MM.1S (cell line): ENCODE data around the gene CLASP1.
"Not testable (repeated sequence)": the region's sequence is repeated elsewhere in the genome, so short reads cannot be mapped to it uniquely, and the experiment has no call there.

Experiments
- CTCF ChIP-seq: fragments of 300-600 bp; sonication (generic); IDR thresholded peaks from 2 replicates; pipeline ENCODE4 v1.5.1; 2016; ENCODE audit warnings: antibody characterized with exemption, low read length, mixed read lengths
- EZH2 ChIP-seq: fragments of 300-600 bp; sonication (generic); optimal IDR thresholded peaks from 2 replicates; pipeline ENCODE3; 2017; ENCODE audit warnings: low read depth, mild to moderate bottlenecking, antibody characterized with exemption, low read length, mixed read lengths
- EZH2phosphoT487 ChIP-seq: fragments of 300-600 bp; sonication (generic); IDR thresholded peaks from 2 replicates; pipeline ENCODE4 v1.6.1; 2018; ENCODE audit warnings: antibody characterized with exemption, low read length

DNA sequence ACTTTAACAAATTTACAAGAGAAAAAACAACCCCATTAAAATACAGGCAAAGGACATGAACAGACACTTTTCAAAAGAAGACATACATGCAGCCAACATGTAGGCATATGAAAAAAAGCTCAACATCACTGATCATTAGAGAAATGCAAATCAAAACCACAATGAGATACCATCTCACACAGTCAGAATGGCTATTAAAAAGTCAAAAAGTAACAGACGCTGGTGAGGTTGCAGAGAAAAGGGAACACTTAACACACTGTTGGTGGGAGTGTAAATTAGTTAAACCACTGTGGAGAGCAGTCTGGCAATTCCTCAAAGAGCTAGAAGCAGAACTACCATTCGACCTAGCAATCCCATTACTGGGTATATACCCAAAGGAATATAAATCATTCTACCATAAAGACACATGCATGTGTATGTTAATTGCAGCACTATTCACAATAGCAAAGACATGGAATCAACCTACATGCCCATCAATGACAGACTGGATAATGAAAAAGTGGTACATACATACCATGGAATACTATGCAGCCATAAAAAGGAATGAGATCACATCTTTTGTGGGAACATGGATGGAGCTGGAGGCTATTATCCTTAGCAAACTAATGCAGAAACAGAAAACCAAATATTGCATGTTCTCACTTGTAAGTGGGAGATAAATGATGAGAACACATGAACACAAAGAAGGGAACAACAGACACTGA lies 96.6 kb downstream of the CLASP1 start:
- not testable (repeated sequence) for TF ChIP-seq CTCF, EZH2, EZH2phosphoT487
